Mucosa of gallbladder (tissue), 1 donor: ENCODE measurements around the gene SYCP3. TPM values are rescaled to one million over a fixed set of nuclear protein-coding genes. Genes with fewer than 3 reads are reported as not detected.

Experiments used
- DNase-seq: peaks from one replicate; pipeline ENCODE4 v3.0.0-alpha.2; 2020; ENCODE audit warnings: low spot score
- total RNA-seq: library from RNA; stranded (reverse); gene quantifications from one replicate; pipeline ENCODE4 v1.2.1, GENCODE V29; 2021
- donor health status: DM: no; HTN: no; CAD: no.

SYCP3 gene
- total RNA-seq, 1 donor from 2014 or later, result 0.32 TPM

- DNase-seq, result no peak
Measured at GRCh38 chr12:101680240-101680639, 59.0 kb downstream of the SYCP3 start.

Other genes with a start within 250 kb of the SYCP3 start
- 0.55 TPM for gene MYBPC1, start 144.5 kb downstream of the SYCP3 start, total RNA-seq
- gene CHPT1, start 41.8 kb downstream of the SYCP3 start, total RNA-seq, result 88.7 TPM
- gene GNPTAB, start 91.5 kb upstream of the SYCP3 start, total RNA-seq, result 42.0 TPM
- 19.2 TPM for gene DRAM1, start 138.1 kb upstream of the SYCP3 start, total RNA-seq